Measurements from ENCODE around the gene TRDN.

TRDN gene

DNA sequence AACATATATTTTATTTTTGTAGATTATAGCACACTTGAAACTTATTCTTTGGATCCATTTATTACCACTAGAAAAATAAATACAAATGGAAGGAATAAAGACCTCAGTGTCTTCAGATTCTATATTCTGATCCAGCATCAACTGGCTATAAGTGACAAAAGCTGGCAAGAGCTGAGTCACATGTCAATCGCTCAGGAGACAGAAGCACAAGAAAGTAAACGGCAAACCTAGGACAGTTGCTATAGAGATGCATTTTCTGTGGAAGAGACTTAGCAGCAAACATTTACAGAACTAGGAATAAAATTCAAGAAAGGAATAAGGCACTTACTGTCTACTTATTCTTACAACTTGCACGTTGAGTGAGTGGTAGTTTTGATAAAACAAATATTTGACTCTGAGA, 410.4 kb downstream of the TRDN start:
- H3K4me3 ChIP-seq (replicated peaks; ENCODE audit: low read depth, low read length): no peak overlapping the region
- no peak for DNase-seq (ENCODE audit: low read depth)
- TF ChIP-seq, protein P1, sequence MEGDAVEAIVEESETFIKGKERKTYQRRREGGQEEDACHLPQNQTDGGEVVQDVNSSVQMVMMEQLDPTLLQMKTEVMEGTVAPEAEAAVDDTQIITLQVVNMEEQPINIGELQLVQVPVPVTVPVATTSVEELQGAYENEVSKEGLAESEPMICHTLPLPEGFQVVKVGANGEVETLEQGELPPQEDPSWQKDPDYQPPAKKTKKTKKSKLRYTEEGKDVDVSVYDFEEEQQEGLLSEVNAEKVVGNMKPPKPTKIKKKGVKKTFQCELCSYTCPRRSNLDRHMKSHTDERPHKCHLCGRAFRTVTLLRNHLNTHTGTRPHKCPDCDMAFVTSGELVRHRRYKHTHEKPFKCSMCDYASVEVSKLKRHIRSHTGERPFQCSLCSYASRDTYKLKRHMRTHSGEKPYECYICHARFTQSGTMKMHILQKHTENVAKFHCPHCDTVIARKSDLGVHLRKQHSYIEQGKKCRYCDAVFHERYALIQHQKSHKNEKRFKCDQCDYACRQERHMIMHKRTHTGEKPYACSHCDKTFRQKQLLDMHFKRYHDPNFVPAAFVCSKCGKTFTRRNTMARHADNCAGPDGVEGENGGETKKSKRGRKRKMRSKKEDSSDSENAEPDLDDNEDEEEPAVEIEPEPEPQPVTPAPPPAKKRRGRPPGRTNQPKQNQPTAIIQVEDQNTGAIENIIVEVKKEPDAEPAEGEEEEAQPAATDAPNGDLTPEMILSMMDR (IDR thresholded peaks at IDR 0.05; ENCODE audit: low read length, missing control alignments): no peak

DNA sequence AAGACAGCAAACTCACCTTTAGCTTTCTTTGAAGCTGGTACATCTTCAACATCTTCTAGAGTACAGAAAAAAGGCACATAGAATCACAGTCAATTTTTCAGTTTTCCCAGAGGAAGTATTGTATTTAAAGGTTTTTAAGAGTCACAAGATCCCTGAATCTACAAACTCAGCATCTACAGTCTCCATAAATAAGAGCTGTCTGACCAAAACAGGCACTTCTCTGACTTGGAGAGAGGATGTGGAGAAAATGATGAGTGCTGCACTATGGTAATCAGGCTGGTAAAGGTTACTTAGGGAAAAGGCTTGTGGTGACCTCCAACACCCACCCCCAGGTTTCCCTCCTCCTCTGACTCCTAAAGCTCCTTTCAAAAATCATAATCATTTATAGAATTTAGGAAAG, 412.7 kb downstream of the TRDN start:
- no peak for DNase-seq (ENCODE audit: low read depth)
- TF ChIP-seq, protein P1 (IDR thresholded peaks at IDR 0.05; ENCODE audit: low read length, missing control alignments): no peak
- H3K4me3 ChIP-seq (replicated peaks; ENCODE audit: low read depth, low read length): no peak overlapping the region

DNA sequence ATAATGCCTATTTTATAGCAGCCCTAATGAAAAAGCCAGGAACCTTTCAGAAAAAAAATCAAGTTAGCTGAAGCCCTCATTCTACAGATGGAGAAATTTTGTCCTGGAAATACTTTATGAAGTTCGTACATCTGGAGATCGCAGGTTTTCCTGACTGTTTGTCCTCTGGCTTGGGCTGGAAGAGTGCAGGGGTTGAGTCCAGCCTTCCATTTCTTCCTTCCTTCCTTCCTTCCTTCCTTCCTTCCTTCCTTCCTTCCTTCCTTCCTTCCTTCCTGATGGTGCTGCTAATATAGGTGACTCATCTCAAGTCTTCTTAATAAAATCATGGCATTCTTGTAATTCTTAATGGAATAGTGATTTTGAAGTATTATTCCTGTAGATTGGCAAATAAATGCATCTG, 413.3 kb downstream of the TRDN start:
- TF ChIP-seq, protein P1 (IDR thresholded peaks at IDR 0.05; ENCODE audit: low read length, missing control alignments): no peak
- no peak for DNase-seq (ENCODE audit: low read depth)
- H3K4me3 ChIP-seq (replicated peaks; ENCODE audit: low read depth, low read length): no peak overlapping the region

DNA sequence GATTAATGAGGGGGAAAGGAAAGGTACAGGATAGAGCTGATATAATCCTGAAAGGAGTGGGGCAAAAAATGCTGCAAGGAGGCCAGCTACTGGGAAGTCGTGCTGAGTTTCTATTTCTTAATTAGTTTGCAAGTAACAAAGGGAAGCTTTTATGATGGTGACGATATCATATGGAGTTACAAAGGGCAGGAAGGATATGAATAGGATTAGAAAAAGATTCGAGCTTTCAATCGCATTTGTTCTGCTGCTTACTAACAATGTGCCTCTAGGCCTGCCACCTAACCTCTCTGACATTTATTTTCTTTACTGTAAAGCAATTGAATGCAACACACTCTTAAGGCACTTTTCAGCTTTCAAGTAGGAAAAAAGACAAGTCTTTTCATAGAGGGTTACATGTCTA, 421.5 kb downstream of the TRDN start:
- no peak for DNase-seq (ENCODE audit: low read depth)
- H3K4me3 ChIP-seq (replicated peaks; ENCODE audit: low read depth, low read length): no peak overlapping the region
- TF ChIP-seq, protein P1 (IDR thresholded peaks at IDR 0.05; ENCODE audit: low read length, missing control alignments): no peak

DNA sequence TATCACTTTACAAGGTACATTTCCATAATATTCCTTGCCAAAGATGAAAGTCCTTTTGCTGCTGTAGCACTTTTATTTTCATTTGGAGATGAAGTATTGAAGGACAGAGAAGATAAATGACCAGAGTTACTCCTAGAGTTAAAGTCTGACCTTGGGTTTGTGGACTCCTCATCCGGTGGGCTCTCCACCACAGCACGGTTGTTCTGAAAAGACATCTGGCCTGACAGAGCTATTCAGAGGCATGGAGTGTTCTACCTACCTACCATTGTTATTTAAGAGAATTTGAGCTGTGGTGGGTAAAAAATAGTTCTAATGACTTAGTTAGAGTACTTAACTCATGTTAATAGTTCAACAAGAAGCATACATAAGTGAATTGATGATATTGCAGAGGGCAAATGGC, 422.3 kb downstream of the TRDN start:
- TF ChIP-seq, protein P1 (IDR thresholded peaks at IDR 0.05; ENCODE audit: low read length, missing control alignments): no peak
- H3K4me3 ChIP-seq (replicated peaks; ENCODE audit: low read depth, low read length): no peak overlapping the region
- no peak for DNase-seq (ENCODE audit: low read depth)

DNA sequence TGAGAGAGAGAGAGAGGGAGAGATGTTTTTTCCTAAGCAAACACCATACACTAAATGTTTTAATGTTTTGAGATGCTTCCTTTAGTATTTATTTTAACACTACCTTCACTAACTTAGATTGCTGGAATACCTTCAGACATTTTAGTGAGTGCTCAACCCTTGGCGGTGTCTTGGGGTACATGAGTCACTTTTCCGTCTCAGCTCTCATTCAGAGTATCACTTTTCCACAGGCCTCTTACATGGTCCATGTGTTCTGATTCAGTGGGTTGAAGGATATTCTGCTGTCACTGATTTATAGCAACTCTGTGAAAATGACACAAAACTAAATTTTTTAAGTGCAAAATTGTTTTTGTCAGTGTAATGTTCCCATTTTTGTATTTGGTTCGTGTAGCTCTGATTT, 422.8 kb downstream of the TRDN start:
- no peak overlapping the region for H3K4me3 ChIP-seq (replicated peaks; ENCODE audit: low read depth, low read length)
- no peak for DNase-seq (ENCODE audit: low read depth)
- TF ChIP-seq, protein P1 (IDR thresholded peaks at IDR 0.05; ENCODE audit: low read length, missing control alignments): no peak

DNA sequence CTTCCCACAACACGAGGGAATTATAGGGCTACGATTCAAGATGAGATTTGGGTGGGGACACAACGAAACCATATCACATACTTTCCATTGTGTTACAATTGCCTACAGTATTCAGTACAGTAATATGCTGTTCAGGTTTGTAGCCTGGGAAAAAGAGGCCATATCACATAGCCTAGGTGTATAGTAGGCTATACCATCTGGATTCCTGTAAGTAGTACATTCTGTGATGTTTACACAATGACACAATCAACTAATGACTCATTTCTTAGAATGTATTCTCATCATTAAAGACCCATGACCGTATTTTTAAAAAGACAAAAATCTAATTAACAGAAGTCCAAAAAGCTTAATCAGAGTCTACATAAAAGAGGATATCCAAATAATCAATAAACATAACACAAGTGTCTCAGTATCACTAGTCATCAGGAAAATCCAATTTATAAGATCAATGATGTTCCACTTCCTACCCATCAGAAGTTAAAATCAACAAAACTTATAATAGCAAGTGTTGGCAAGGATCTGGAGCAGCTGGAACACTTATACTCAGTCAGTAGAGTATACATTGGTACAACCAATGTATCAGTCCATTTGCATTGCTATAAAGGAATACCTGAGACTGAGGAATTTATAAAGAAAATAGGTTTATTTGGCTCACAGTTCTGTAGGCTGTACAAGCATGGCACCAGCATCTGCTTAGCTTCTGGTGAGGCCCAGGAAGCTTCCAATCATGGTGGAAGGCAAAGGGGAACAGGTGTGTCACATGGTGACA, 424.8 kb downstream of the TRDN start:
- TF ChIP-seq, protein P1 (IDR thresholded peaks at IDR 0.05; ENCODE audit: low read length, missing control alignments): no peak
- H3K4me3 ChIP-seq (replicated peaks; ENCODE audit: low read depth, low read length): no peak overlapping the region
- DNase-seq (ENCODE audit: low read depth): no peak

Measured in fibroblast of pulmonary artery (primary cell).